SU-DHL-6 (cell line): ENCODE measurements around the gene TFEB.

Experiments
- CTCF ChIP-seq: fragments of 200-600 bp; sonication (generic); IDR thresholded peaks from one replicate; pipeline ENCODE4 v1.5.1; 2017; ENCODE audit warnings: antibody characterized with exemption, mild to moderate bottlenecking, low read length, moderate library complexity; ENCODE audit not compliant: insufficient read depth, poor library complexity, severe bottlenecking
- EZH2phosphoT487 ChIP-seq: fragments of 200-600 bp; sonication (generic), shearing (Covaris generic); conservative IDR thresholded peaks from 2 replicates; pipeline ENCODE4 v1.6.1; 2018; ENCODE audit warnings: mild to moderate bottlenecking, antibody characterized with exemption, low read length, moderate library complexity, mixed read lengths

GRCh38 chr6:41739041-41739440 is 3.6 kb upstream of the TFEB start:
- TF ChIP-seq CTCF (no peak), EZH2phosphoT487 (no peak)
